Upper lobe of right lung (tissue), 1 donor: Measurements from ENCODE around the gene PLA2G4B. TPM values are rescaled to one million over a fixed set of nuclear protein-coding genes. Genes with fewer than 3 reads are reported as not detected.

ENCODE experiments used
- ATAC-seq: fragments of 200-7000 bp; cut with Tn5 transposase; one replicate; pipeline ENCODE4 v1.9.1; 2020; ENCODE audit warnings: mild to moderate bottlenecking, moderate library complexity
- DNase-seq: peaks from one replicate; pipeline ENCODE4 v3.0.0-alpha.2; 2020
- H3K27ac ChIP-seq: fragments of 200-600 bp; one replicate; pipeline ENCODE4 v1.8.0; 2022
- H3K27me3 ChIP-seq: fragments of 200-600 bp; one replicate; pipeline ENCODE4 v1.8.0; 2022; ENCODE audit warnings: mild to moderate bottlenecking
- H3K36me3 ChIP-seq: fragments of 200-600 bp; one replicate; pipeline ENCODE4 v1.8.0; 2022
- H3K4me1 ChIP-seq: fragments of 200-600 bp; one replicate; pipeline ENCODE4 v1.8.0; 2022
- H3K4me3 ChIP-seq: fragments of 200-600 bp; one replicate; pipeline ENCODE4 v1.8.0; 2022; ENCODE audit warnings: mild to moderate bottlenecking
- H3K9me3 ChIP-seq: fragments of 200-600 bp; one replicate; pipeline ENCODE4 v1.8.0; 2022
- intact Hi-C: fragments of 100-400 bp; cut with DNase I; formaldehyde crosslinking; loops from one replicate; pipeline ENCODE4 v1.11.0; 2022
- total RNA-seq: library from RNA; stranded (reverse); fragmentation: NEBNext Ultra II Directional; extraction: Animal tissue kit (Norgen Biotek cat#: 25700); gene quantifications from one replicate; pipeline ENCODE4 v1.2.1, GENCODE V29; 2021
- TF ChIP-seq, protein P1 (sequence below): fragments of 200-600 bp; IDR thresholded peaks from one replicate; pipeline ENCODE4 v1.8.0; 2022; ENCODE audit warnings: antibody characterized with exemption
- donor health status: DM: no; HTN: yes; CAD: no; lungs with severe emphysema.

The PLA2G4B gene
- total RNA-seq, 1 donor from 2014 or later = 14.4 TPM

DNA sequence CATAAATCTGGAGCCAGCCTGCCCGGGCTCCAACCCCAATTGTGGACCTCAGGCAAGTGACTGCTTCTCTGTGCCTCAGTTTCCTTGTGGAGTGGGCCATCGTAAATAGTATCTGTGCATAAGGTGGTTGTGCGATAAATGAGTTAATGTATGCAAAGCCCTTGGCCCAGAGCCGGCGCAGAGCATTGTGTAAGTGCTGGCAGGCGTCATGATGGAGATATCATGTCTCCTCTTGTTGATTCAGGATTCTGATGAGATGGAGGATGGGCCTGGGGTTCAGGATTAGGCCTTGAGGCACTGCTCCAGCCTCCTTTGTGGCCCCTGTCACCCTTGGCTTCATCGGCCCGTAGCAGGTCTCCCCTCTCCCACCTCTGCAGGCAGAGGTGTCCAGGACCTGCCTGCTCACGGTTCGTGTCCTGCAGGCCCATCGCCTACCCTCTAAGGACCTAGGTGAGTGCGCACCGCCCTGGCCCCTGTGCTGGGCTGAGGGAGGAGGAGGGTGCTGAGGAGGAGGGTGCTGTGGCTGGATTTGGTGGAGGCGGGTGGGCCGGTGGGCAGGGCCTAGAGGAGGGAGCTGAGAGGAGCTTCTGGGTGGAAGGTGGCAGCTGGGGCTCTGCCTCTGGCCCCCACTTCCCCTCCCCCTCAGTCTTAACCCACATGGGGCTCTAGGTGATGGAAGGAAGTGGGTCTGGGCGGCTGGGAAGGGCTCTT is 1.3 kb downstream of the PLA2G4B start:
- Histone ChIP-seq H3K9me3 (no peaks in the 10 kb centered on the region), H3K36me3 (peaks cover 44% of the 10 kb centered on the region), H3K27ac (no peak overlapping the region), H3K4me3 (no peak overlapping the region), H3K27me3 (no peaks in the 10 kb centered on the region), H3K4me1 (peaks cover 12% of the 10 kb centered on the region)
- ATAC-seq (no peak), DNase-seq (no peak)
- TF ChIP-seq, protein P1, sequence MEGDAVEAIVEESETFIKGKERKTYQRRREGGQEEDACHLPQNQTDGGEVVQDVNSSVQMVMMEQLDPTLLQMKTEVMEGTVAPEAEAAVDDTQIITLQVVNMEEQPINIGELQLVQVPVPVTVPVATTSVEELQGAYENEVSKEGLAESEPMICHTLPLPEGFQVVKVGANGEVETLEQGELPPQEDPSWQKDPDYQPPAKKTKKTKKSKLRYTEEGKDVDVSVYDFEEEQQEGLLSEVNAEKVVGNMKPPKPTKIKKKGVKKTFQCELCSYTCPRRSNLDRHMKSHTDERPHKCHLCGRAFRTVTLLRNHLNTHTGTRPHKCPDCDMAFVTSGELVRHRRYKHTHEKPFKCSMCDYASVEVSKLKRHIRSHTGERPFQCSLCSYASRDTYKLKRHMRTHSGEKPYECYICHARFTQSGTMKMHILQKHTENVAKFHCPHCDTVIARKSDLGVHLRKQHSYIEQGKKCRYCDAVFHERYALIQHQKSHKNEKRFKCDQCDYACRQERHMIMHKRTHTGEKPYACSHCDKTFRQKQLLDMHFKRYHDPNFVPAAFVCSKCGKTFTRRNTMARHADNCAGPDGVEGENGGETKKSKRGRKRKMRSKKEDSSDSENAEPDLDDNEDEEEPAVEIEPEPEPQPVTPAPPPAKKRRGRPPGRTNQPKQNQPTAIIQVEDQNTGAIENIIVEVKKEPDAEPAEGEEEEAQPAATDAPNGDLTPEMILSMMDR = no peak
- intact Hi-C loops = no loop called here

DNA sequence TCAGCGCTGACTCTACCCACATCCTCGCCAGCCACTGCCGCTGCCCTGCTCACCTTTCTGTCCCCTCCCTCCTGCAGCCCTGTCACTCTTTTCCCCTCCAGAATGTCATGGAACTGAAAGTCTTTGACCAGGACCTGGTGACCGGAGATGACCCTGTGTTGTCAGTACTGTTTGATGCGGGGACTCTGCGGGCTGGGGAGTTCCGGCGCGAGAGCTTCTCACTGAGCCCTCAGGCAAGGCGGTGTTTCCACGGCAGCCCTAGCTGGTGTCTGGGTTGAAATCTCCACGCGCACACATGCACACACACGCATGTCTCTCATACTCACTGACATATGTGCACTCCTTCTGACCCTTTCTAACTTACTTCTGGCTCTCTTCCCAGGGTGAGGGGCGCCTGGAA is 2.0 kb downstream of the PLA2G4B start:
- Histone ChIP-seq H3K4me1 (peaks cover 12% of the 10 kb centered on the region), H3K27me3 (no peaks in the 10 kb centered on the region), H3K4me3 (no peak overlapping the region), H3K27ac (no peak overlapping the region), H3K9me3 (no peaks in the 10 kb centered on the region), H3K36me3 (peaks cover 51% of the 10 kb centered on the region)
- ATAC-seq (no peak), DNase-seq (no peak)
- TF ChIP-seq, protein P1 = no peak
- intact Hi-C loops = no loop called here

DNA sequence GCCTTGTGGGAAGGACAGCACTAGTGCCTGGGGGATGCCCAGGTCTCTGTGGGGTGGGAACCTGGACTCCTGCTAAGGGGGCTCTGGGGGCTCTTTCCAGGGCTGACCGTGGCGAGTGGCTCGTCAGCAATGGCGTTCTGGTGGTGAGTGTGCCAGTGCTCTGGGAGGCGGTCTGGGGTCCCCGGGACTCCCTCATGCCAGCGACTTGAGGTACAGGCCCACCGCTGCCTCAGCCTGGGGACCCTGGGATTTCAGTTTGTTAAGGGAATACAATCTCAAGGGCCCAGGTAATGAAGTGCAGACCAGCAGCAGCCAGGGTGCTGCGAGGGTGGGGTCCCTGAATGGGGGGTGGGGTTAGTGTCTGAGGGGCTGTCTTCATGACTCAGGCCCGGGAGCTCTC is 2.5 kb downstream of the PLA2G4B start:
- Histone ChIP-seq H3K9me3 (no peaks in the 10 kb centered on the region), H3K4me1 (peaks cover 12% of the 10 kb centered on the region), H3K36me3 (peaks cover 55% of the 10 kb centered on the region), H3K27me3 (no peaks in the 10 kb centered on the region), H3K4me3 (no peak overlapping the region), H3K27ac (no peak overlapping the region)
- intact Hi-C loops = no loop called here
- ATAC-seq (no peak), DNase-seq (no peak)
- TF ChIP-seq, protein P1 = no peak

DNA sequence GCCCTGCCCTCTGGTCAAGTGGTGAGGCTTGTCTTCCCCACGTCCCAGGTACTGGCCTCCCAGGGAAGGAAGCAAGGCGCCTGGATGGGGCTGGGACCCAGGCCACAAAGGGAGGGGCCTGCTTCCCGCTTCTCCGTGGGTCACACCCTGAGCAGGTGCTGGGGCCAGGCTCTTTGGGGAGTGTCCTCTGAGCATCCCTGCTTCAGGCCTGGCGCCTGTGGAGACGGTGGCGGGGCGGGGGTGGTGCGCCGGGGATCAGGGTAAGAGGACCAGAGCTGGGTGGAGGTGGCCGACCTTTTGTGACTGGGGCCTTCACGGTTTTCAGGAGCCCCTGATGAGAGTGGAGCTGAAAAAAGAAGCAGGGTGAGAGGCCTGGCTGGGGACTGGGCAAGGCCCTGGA is 3.6 kb downstream of the PLA2G4B start:
- TF ChIP-seq, protein P1 = no peak
- DNase-seq = no peak
- Histone ChIP-seq H3K4me1 (peaks cover 5% of the 10 kb centered on the region), H3K27me3 (no peaks in the 10 kb centered on the region), H3K9me3 (no peaks in the 10 kb centered on the region), H3K36me3 (peaks cover 58% of the 10 kb centered on the region), H3K4me3 (no peak overlapping the region), H3K27ac (no peak overlapping the region)
- intact Hi-C loops = no loop called here
- no peak for ATAC-seq

DNA sequence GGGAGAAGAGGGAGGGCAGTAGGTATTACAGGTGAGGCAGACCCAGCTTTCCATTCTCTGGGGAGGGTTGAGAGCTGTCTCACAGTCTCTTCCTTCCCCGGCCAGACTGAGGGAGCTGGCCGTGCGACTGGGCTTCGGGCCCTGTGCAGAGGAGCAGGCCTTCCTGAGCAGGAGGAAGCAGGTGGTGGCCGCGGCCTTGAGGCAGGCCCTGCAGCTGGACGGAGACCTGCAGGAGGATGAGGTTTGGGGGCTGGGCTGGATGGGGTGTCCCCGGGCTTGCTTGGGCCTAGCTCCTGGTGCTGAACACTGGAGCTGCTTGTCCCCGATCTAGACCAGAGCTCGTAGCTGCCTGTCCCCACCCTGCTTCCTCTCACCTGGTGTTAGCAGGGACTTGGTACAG is 4.9 kb downstream of the PLA2G4B start:
- TF ChIP-seq, protein P1 = no peak
- Histone ChIP-seq H3K27me3 (no peaks in the 10 kb centered on the region), H3K4me3 (no peak overlapping the region), H3K4me1 (peaks cover 5% of the 10 kb centered on the region), H3K36me3 (peaks cover 70% of the 10 kb centered on the region), H3K27ac (no peak overlapping the region), H3K9me3 (no peaks in the 10 kb centered on the region)
- ATAC-seq (no peak), DNase-seq (no peak)
- intact Hi-C loops = no loop called here

DNA sequence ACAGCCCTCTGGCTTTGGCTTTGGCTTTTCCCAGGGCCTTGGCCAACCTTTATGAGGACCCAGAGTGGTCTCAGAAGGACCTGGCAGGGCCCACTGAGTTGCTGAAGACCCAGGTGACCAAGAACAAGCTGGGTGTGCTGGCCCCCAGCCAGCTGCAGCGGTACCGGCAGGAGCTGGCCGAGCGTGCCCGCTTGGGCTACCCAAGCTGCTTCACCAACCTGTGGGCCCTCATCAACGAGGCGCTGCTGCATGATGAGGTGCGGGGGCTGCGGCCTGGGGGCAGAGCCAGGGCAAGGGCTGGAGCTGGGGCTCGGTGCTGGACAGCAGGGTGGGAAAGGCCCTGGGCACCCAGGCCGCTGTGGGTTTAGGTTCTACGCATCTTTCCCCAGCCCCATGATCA is 6.2 kb downstream of the PLA2G4B start:
- Histone ChIP-seq H3K36me3 (peaks cover 70% of the 10 kb centered on the region), H3K4me1 (no peaks in the 10 kb centered on the region), H3K27ac (no peak overlapping the region), H3K9me3 (no peaks in the 10 kb centered on the region), H3K4me3 (no peak overlapping the region), H3K27me3 (no peaks in the 10 kb centered on the region)
- ATAC-seq (no peak), DNase-seq (no peak)
- TF ChIP-seq, protein P1 = no peak
- intact Hi-C loops = no loop called here
